Suprapubic skin (tissue), 4 donors: ENCODE results near the gene TRHDE.

ENCODE experiments used
- EP300 ChIP-seq: sonication (generic); formaldehyde crosslinking; IDR thresholded peaks from one replicate; pipeline ENCODE4 v1.6.1; 2017; ENCODE audit warnings: antibody characterized with exemption
- POLR2A ChIP-seq, 2 donors: fragments of 450-650 bp; IDR thresholded peaks; one replicate each; pipeline ENCODE4 v1.6.1; 2017; ENCODE audit warnings: antibody characterized with exemption in 2 of 2, mild to moderate bottlenecking in 2 of 2, moderate library complexity in 2 of 2
- POLR2AphosphoS5 ChIP-seq, 3 donors: sonication (generic); formaldehyde crosslinking; IDR thresholded peaks; one replicate each; pipeline ENCODE4 v1.6.1; 2017; ENCODE audit warnings: antibody characterized with exemption in 3 of 3
- TF ChIP-seq, protein P1 (sequence below), 2 donors: fragments of 200-600 bp in 1 of 2; fragments of 450-650 bp in 1 of 2; sonication (generic) in 1 of 2; IDR thresholded peaks; one replicate each; pipeline ENCODE4 v1.5.1; 2016 to 2019; ENCODE audit warnings: antibody characterized with exemption in 2 of 2, mild to moderate bottlenecking in 1 of 2, moderate library complexity in 1 of 2

DNA sequence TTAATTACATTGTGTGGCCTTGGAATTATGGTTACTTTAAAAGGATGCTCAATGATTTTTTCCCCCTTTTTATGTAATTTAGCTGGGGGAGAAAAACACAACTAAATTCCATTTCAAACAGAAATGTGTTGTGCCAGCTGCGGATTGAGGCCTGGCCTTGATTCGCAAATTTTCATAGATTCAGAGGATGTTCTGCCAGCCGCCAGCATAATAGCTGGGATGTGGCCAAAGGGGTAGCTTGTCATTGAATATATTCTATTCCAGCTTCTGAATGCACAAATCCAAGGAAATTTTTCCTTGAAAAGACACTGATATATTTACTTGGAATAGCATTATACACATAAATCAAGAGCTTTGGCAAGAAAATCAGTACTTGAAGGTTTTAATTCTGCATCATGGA, 43.7 kb downstream of the TRHDE start:
- TF ChIP-seq, protein P1, sequence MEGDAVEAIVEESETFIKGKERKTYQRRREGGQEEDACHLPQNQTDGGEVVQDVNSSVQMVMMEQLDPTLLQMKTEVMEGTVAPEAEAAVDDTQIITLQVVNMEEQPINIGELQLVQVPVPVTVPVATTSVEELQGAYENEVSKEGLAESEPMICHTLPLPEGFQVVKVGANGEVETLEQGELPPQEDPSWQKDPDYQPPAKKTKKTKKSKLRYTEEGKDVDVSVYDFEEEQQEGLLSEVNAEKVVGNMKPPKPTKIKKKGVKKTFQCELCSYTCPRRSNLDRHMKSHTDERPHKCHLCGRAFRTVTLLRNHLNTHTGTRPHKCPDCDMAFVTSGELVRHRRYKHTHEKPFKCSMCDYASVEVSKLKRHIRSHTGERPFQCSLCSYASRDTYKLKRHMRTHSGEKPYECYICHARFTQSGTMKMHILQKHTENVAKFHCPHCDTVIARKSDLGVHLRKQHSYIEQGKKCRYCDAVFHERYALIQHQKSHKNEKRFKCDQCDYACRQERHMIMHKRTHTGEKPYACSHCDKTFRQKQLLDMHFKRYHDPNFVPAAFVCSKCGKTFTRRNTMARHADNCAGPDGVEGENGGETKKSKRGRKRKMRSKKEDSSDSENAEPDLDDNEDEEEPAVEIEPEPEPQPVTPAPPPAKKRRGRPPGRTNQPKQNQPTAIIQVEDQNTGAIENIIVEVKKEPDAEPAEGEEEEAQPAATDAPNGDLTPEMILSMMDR (IDR thresholded peaks at IDR 0.05): no peak
- no peak for TF ChIP-seq POLR2A (IDR thresholded peaks at IDR 0.05)
- TF ChIP-seq POLR2AphosphoS5 (IDR thresholded peaks at IDR 0.05): no peak
- no peak for TF ChIP-seq EP300
